Measurements from ENCODE around the gene PAK2.
A peak's percentile ranks its signal among the peaks of the same experiment; 100 is the strongest.
"Not testable (repeated sequence)": the region's sequence is repeated elsewhere in the genome, so short reads cannot be mapped to it uniquely, and the experiment has no call there.

Gene PAK2

GRCh38 chr3:196739671-196740480 is at the start of gene PAK2:
TSS of gene PAK2 (plus strand) at chr3:196739857. CDS start at chr3:196782647, 42,790 bp downstream.
- peak; percentile 81 for DNase-seq (ENCODE audit: low read depth)

- DNase-seq (ENCODE audit: low read depth): no peak
These were observed 49.6 kb upstream of the PAK2 start for GRCh38 chr3:196689941-196690660.

DNA sequence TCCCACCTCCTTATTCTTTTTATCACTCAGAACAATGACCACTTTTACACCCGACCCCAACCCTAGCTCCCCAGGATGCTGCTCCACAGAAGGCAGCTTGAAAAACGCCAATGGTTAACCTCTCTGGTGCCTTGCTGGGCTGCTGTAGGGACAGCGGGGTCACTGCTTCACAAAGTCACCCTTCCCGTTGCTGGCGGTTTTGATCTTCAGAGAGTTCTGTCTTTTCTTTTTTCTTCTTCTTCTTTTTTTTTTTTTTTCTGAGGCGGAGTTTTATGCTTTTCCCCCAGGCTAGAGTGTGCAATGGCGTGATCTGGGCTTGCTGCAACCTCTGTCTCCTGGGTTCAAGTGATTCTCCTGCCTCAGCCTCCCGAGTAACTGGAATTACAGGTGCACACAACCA is 48.3 kb upstream of the PAK2 start:
- no peak for DNase-seq (ENCODE audit: low read depth)

DNA sequence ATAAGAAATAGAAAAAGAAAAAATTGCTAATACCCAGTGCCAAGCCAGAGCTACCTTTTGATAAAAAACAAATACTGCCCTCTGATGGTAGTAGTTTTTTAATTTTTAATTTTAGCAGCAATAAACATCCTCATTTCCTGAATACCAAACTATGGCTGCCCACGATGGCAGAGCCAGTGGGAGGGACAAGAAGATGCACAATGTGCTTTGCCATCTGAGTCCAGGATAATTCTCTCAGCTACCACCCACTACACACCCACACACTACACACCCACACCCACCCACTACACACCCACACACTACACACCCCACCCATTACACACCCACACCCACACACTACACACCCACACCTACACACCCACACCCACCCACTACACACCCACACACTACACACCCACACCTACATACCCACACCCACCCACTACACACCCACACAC is 45.4 kb upstream of the PAK2 start:
- no peak for DNase-seq (ENCODE audit: low read depth)

DNA sequence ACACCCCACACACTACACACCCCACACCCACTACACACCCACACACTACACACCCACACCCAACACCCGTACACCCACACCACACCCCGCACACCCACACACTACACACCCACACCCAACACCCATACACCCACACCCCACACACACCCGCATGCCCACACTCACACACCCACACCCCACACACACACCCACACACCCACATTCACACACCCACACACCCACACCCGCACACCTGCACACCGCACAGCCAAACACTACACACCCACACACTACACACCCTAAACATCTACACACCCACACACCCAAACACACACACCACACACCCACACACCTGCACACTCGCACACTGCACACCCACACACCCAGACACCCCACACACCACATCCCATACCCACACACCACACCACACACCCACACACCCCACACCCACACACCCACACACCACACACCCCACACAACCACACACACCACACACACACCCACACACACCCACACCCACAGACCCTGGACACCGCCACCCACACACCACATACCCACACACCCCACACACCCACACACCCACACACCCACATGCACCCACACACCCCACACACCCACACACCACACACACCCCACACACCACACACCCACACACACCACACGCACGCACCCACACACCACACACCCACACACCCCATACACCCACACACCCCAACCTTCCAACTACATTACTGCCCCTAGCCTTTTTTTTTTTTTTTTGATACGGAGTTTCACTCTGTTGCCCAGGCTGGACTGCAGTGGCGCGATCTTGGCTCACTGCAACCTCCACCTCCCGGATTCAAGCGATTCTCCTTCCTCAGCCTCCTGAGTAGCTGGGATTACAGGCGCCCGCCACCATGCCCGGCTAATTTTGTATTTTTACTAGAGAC is 44.5 kb upstream of the PAK2 start:
- no peak for DNase-seq (ENCODE audit: low read depth)

- DNase-seq (ENCODE audit: low read depth): no peak
These were observed 43.8 kb upstream of the PAK2 start for GRCh38 chr3:196695849-196696226.

- no peak for DNase-seq (ENCODE audit: low read depth)
These were observed 42.4 kb upstream of the PAK2 start for GRCh38 chr3:196697270-196697669.

DNA sequence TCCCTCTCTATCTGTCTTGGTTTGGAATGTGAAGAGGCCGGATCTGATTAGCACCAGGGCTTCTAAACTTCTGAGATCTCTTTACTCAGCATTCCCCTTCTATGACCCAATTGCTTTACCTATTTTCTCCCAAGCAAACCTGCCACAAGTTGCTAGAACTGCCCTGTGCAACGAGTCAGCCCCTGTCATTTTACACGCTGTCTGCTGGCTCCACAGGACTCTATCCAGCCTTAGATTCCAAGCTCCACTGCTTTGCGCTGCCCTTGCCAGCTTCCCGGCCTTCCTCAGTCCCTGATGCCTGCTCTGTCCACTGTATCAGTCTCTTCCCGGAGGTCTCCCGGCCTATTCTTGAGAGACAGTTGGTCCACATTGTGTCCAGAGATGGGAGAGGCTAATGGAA is 39.9 kb upstream of the PAK2 start:
- DNase-seq (ENCODE audit: low read depth): no peak

DNA sequence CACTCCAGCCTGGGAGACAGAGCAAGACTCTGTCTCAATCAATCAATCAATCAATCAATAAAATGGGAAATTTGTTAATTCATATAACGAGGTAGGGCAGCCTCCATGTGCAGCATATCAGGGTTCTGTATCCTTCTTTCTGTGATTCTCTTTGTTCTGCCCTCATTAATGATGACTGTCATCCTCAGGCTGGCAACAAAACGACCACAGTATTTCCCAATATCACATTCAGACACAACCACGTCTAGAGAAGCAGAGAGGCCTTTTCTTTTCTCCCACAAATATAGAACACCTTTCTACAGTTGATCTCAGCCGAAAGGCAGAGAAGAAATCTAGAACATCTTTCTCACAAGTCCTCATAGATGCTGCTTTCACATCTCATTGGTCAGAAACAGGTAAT is 38.9 kb upstream of the PAK2 start:
- DNase-seq (ENCODE audit: low read depth): no peak

DNA sequence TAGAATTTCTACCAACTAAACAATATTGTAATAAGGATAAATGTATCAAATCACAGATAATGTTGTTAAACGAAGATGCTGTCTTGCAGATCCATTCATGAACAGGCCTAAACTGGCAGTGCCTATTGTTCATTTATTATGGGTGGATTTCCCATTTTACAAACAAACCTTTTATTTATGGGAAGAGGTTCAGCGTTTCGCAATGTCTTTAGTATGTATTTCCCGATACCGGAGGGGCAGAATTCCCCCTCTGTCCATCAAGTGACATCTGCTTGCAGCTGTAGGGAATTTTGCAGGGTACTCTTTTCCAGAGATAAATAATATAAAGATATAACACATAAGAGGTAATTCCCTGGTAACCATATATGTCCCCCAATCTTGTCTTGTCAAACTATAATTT is 33.3 kb upstream of the PAK2 start:
- DNase-seq (ENCODE audit: low read depth): no peak

DNA sequence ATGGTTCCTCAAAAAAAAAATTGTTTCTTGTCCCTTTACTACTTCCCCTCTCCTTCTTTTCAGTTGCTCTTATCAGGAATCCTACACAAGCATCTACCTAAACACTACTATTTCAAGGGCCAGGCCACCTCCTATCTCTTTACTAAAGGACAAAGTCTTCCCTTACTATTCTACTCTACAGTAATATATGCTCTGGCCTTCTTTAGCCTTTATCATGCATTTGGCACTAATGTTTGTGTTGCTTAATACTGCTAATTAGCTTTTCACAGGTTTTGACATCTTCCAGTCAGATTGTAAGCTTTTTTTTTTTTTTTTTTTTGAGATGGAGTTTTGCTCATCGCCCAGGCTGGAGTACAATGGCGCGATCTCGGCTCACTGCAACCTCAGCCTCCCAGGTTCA is 32.9 kb upstream of the PAK2 start:
- DNase-seq (ENCODE audit: low read depth): no peak

- DNase-seq (ENCODE audit: low read depth): no peak
These were observed 32.1 kb upstream of the PAK2 start for GRCh38 chr3:196707566-196707965.

- DNase-seq (ENCODE audit: low read depth): no peak
These were observed 31.2 kb upstream of the PAK2 start for GRCh38 chr3:196708467-196708866.

DNA sequence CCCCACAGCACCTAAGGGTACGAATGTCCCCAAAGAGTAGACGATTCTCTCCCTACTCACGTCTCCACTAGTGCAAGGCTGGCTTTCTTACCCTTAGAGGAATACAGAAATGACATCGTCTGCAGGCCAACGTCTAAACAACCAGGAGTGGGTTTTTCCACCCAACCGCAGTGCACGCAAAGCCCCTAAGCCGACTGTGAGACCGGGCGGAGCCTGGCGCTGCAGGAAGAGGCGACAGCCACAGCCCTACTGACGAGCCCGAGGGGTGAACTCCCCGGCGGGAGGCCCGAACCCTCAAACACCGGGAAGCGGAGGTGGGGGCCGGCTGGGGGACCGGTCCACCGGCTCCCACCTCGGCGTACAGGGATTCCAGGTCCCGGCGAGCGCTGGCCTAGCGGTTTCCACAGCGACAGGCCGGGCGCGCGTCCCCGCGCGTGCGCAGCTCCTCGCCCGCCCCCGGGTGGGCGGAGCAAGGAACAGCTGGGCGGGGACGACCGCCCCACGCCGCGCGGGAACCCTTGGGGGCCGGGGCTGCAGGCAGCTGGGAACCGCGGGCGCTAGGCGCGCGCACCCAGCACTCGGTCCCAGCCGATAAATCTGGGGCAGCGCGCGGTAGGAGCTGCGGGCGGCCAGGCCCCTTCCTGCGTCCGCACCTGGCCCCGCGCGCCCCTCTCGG is 27.7 kb upstream of the PAK2 start, which contains the start of the genes CEP19 and PIGX:
TSS of gene CEP19 (minus strand) at position 413 of the 676 bp plus-strand sequence. CDS start 3,593 bp downstream, outside the sequence.
TSS of gene PIGX (plus strand) at position 540 of the 676 bp plus-strand sequence.
- DNase-seq (ENCODE audit: low read depth): peak; percentile 77

GRCh38 chr3:196712514-196713413 is 26.9 kb upstream of the PAK2 start:
- peak; percentile 46 for DNase-seq (ENCODE audit: low read depth)

GRCh38 chr3:196717162-196717561 is 22.5 kb upstream of the PAK2 start:
- DNase-seq (ENCODE audit: low read depth): not testable (repeated sequence)

- no peak for DNase-seq (ENCODE audit: low read depth)
These were observed 18.6 kb upstream of the PAK2 start for GRCh38 chr3:196721097-196721496.

DNA sequence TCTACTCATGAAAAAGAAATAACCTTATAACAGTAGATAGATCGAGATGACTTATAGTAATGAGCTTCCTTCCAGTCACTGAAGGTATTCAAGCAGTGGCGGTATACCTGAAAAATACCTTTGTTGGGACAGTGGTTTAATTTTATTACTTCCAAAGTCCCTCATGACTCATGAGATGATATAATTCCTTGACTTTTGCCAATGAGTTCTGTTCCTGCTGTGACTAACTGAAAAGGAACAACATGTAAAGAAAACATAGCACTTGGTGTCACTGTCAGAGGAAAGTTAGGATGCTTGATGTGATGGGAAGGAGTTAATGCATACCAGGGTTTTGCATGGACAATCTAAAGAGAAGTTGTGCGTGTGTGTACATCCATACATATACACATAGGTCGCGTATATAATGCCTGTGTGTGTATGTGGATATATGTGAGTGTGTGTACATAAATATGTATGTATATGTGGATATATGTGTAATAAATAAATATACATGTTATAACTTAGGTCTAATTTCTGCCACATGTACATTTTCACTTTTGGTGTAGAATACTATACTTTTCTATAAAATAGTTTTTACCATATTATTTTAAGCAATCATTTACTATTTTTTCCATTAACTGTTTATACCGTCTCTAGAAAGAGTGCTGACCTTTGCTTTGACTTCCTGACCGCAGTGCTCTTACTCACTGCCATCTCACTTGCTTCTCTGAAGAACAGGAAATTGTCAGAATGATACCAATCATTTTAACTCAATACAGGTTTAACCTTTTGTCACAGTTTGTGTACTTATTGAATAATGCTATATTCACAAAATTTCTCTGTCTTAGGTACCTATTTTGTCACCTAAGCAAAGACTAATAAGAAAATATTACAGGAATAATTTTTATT is 12.6 kb upstream of the PAK2 start:
- no peak for DNase-seq (ENCODE audit: low read depth)

GRCh38 chr3:196735751-196736150 is 3.9 kb upstream of the PAK2 start:
- no peak for DNase-seq (ENCODE audit: low read depth)
